ENCODE data around the gene ZNF784. TPM values are rescaled to one million over a fixed set of nuclear protein-coding genes. Genes with fewer than 3 reads are reported as not detected.
A peak's percentile ranks its signal among the peaks of the same experiment; 100 is the strongest.

The ZNF784 gene
- total and polyA plus RNA-seq, 2 of the 8 experiments (the other 6 are each of a cell fraction or from before 2014, with no cell fraction given), result 6.5 to 8.0 TPM

GRCh38 chr19:55599842-55600661 lies 24.3 kb downstream of the ZNF784 start, which contains the start of gene ZNF524 (continued):
- no peak for TF ChIP-seq CTCF (IDR thresholded peaks at IDR 0.05; ENCODE audit: control extremely low read depth in 1 of 3, insufficient read depth in 1 of 3, low read depth in 1 of 3, low read length in 3 of 3)
- TF ChIP-seq SP2 (IDR thresholded peaks at IDR 0.05; ENCODE audit: low read length), result no peak
- peak; percentile 95 for TF ChIP-seq FOSL1 (IDR thresholded peaks at IDR 0.05; ENCODE audit: insufficient read depth, low read depth, low read length)
- no peak for TF ChIP-seq KDM1A (IDR thresholded peaks at IDR 0.05; ENCODE audit: borderline replicate concordance, low read length)
- TF ChIP-seq SIRT6 (IDR thresholded peaks at IDR 0.05; ENCODE audit: low read length), result no peak
- TF ChIP-seq YY1 (IDR thresholded peaks at IDR 0.05; ENCODE audit: low read depth, low read length), result peak; percentile 97
- no peak for TF ChIP-seq KDM4A (IDR thresholded peaks at IDR 0.05; ENCODE audit: low read depth, low read length, severe bottlenecking)
- TF ChIP-seq JUND (IDR thresholded peaks at IDR 0.05; ENCODE audit: low read length), result no peak
- TF ChIP-seq ATF3 (IDR thresholded peaks at IDR 0.05; ENCODE audit: insufficient read depth, low read depth, low read length), result no peak
- TF ChIP-seq NANOG (IDR thresholded peaks at IDR 0.05; ENCODE audit: insufficient read depth, low read depth, low read length, poor library complexity, severe bottlenecking), result no peak
- TF ChIP-seq MAX (IDR thresholded peaks at IDR 0.05), result peak; percentile 32
- peak; percentile 66; the same call in 1 of the 2 replicates for TF ChIP-seq POLR2AphosphoS5 (IDR thresholded peaks at IDR 0.05; ENCODE audit: low read depth, low read length)
- TF ChIP-seq GABPA (IDR thresholded peaks at IDR 0.05; ENCODE audit: borderline replicate concordance, insufficient read depth, low read length), result no peak
- peak; percentile 76 for TF ChIP-seq BACH1 (IDR thresholded peaks at IDR 0.05; ENCODE audit: low read length)
- TF ChIP-seq ZNF274 (IDR thresholded peaks at IDR 0.05; ENCODE audit: borderline replicate concordance, extremely low read depth, low read length), result no peak
- TF ChIP-seq CREB1 (IDR thresholded peaks at IDR 0.05), result peak; percentile 72; the same call in 1 of the 2 replicates
- no peak for TF ChIP-seq RXRA (IDR thresholded peaks at IDR 0.05; ENCODE audit: insufficient read depth, low read depth, low read length)
- TF ChIP-seq EGR1 (IDR thresholded peaks at IDR 0.05; ENCODE audit: borderline replicate concordance, low read depth, low read length), result peak; percentile 83
- TF ChIP-seq RNF2 (IDR thresholded peaks at IDR 0.05; ENCODE audit: borderline replicate concordance, low read depth, low read length, missing control alignments, poor library complexity, severe bottlenecking), result no peak
- 0 out of 2 replicates have a peak, but pooled peaks have one; percentile 37 for TF ChIP-seq CHD2 (IDR thresholded peaks at IDR 0.05; ENCODE audit: low read length)
- no peak for TF ChIP-seq TCF12 (IDR thresholded peaks at IDR 0.05; ENCODE audit: low read depth, low read length)
